ENCODE data around the gene C12orf76. TPM values are rescaled to one million over a fixed set of nuclear protein-coding genes. Genes with fewer than 3 reads are reported as not detected.

Gene C12orf76
- total RNA-seq, 1 experiment from 2014 or later, result 9.7 TPM

GRCh38 chr12:109997393-109997792 is 50.9 kb downstream of the C12orf76 start:
- H2BK20ac ChIP-seq (ENCODE audit: low read depth, low read length, poor library complexity, severe bottlenecking), result no peak overlapping the region
- no peak overlapping the region for H4K5ac ChIP-seq (ENCODE audit: insufficient read length, low read depth, low read length)
- H3K23me2 ChIP-seq (ENCODE audit: insufficient read length, low read depth, low read length, poor library complexity, severe bottlenecking), result peaks cover 16% of the 10 kb centered on the region
- no peak overlapping the region for H2BK15ac ChIP-seq (ENCODE audit: low read depth, low read length)
- H3K18ac ChIP-seq (ENCODE audit: insufficient read length, low read depth, low read length), result no peak overlapping the region
- no peaks in the 10 kb centered on the region; a peak in 1 of 7 replicates for H3K36me3 Mint-ChIP-seq (ENCODE audit: insufficient read depth in 1 of 3, low read depth in 3 of 3)
- no peak overlapping the region for H3K56ac ChIP-seq (ENCODE audit: insufficient read length, low read depth, low read length)
- no peak overlapping the region for H2BK120ac ChIP-seq (ENCODE audit: low read depth, low read length, poor library complexity, severe bottlenecking)
- H3K23ac ChIP-seq (ENCODE audit: insufficient read length, low read depth, low read length), result no peak overlapping the region
- H3T11ph ChIP-seq (ENCODE audit: low read length), result no peak overlapping the region
- 100% methylated on average over 2 of the region's 4 CpGs for WGBS (ENCODE audit: extremely low coverage, insufficient read length, low lambda C conversion rate)
- DNase-seq, result no peak
- no peak overlapping the region for H2BK5ac ChIP-seq (ENCODE audit: insufficient read length, low read length)
- H4K8ac ChIP-seq (replicated peaks; ENCODE audit: insufficient read length, low read depth, low read length), result no peak overlapping the region
- no peaks in the 10 kb centered on the region for H3K9me3 ChIP-seq (ENCODE audit: control insufficient read depth, low read depth, low read length)
- H3K4ac ChIP-seq (ENCODE audit: low read depth, low read length), result no peak overlapping the region
- no peak overlapping the region for H3K27ac ChIP-seq (ENCODE audit: insufficient read length, low read depth, low read length)
- peaks cover 27 to 30% of the 10 kb centered on the region in 2 experiments for H3K4me1 Mint-ChIP-seq
- H4K91ac ChIP-seq (ENCODE audit: insufficient read length, low read depth, low read length), result no peak overlapping the region
- H4K20me1 ChIP-seq (ENCODE audit: control insufficient read depth, insufficient read depth, insufficient read length), result peaks cover 3% of the 10 kb centered on the region
- H2AK5ac ChIP-seq (ENCODE audit: insufficient read length, low read length), result no peak overlapping the region
- H3K27me3 Mint-ChIP-seq (ENCODE audit: low read depth), result peaks cover 12% of the 10 kb centered on the region
- no peaks in the 10 kb centered on the region for H3K27me3 ChIP-seq (ENCODE audit: insufficient read depth, low read length)
- TF ChIP-seq CTCF (conservative IDR thresholded peaks at IDR 0.05), result no peak
- peaks cover 2% of the 10 kb centered on the region; the same call in 1 of the 2 replicates for H3K4me1 ChIP-seq (ENCODE audit: insufficient read depth, low read length)
- H3K9ac ChIP-seq (ENCODE audit: extremely low read depth, insufficient read length, low read length), result no peak overlapping the region
- H2BK12ac ChIP-seq (ENCODE audit: insufficient read length, low read depth, low read length), result no peak overlapping the region
- no peaks in the 10 kb centered on the region for H3K9me3 Mint-ChIP-seq
- no peak overlapping the region for H3K27ac Mint-ChIP-seq
- H3K79me1 ChIP-seq (ENCODE audit: insufficient read depth, low read depth, low read length, poor library complexity, severe bottlenecking), result no peaks in the 10 kb centered on the region
- no peak overlapping the region for H3K14ac ChIP-seq (ENCODE audit: insufficient read depth, low read length)
- H3K4me3 Mint-ChIP-seq, result no peak overlapping the region; a peak in 1 of 5 replicates
- no peak overlapping the region for H2AFZ ChIP-seq (ENCODE audit: low read length)
- no peaks in the 10 kb centered on the region for H3K79me2 ChIP-seq (ENCODE audit: insufficient read depth, low read length)
- H3K4me2 ChIP-seq (ENCODE audit: insufficient read depth, insufficient read length, low read length), result no peak overlapping the region

Data from H9 (cell line).